GM12892 (cell line): Measurements from ENCODE around the gene IL1B.

Experiments
- POLR2A ChIP-seq: IDR thresholded peaks from 2 replicates; pipeline ENCODE4 v1.6.1; 2011; ENCODE audit warnings: low read depth, low read length, control low read depth
- TAF1 ChIP-seq: IDR thresholded peaks from 2 replicates; pipeline ENCODE4 v1.6.1; 2011; ENCODE audit warnings: low read depth, mild to moderate bottlenecking, control low read depth, low read length, borderline replicate concordance

DNA sequence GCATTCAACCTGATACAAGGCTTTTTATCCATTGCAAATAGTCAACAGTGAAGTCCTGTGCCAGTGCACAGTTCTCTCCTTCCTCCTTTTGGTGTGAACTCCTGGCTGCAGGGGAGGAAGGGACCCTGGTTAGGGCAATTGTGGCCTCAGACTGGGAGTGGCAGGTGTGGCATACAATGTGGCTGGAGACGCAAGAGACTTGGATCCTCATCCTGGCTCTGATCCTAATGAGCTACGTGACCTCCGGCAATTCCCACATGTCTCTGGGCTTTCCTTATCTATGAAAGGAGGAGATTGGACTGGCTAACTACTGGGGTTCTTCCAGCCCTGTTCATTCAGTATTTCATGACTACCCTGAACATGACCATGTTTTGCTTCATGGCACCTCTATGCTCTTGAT, 41.7 kb downstream of the IL1B start:
- no peak for TF ChIP-seq POLR2A
- TF ChIP-seq TAF1, result no peak
